ENCODE measurements around the gene IGF2BP3.

The IGF2BP3 gene

DNA sequence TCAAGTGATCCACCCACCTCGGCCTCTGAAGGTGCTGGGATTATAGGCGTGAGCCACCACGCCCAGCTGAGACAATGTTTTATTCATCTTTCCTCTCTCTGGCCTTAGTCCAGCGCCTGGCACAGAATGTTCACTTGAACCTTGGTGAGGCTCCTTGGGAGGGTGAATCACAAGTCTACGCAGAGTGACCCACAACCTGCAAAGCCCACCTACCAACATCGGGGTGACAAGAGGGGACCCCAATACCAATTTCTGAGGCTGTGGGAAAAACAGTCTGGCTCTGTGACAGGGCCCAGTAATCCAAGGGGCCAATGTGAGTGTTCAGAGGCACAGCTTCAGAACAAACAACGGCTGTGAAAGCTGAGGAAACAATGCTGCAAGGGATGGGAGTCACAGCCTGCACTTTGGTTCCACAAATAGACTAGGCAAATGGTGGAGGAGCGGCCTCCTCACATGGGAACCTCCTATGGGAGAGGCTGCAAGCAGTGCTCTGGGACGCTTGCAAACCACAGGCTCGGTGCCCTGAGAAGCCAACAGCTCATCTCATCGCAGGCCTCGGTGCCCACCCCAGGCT is 176.7 kb downstream of the IGF2BP3 start:
- DNase-seq (ENCODE audit: low spot score) = peak; percentile 56

DNA sequence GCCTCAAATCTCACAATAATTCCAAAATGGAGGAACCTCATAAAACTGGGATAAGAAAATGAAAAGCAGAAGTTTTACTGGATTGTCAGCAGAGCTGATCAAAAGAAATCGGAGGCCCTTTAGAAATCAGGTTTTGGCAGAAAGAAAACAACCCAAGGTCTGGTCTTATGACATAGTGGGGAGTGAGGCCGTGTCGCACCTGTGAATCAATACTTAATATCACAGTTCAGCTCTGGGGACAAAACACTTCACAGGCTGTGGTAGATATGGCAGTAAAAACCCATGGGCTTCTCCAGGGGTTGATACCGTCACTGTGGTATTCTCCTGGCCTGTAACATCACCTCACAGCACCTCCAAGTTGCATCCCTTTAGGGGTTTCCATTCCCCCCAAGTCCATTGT is 177.7 kb downstream of the IGF2BP3 start:
- no peak for DNase-seq (ENCODE audit: low spot score)

DNA sequence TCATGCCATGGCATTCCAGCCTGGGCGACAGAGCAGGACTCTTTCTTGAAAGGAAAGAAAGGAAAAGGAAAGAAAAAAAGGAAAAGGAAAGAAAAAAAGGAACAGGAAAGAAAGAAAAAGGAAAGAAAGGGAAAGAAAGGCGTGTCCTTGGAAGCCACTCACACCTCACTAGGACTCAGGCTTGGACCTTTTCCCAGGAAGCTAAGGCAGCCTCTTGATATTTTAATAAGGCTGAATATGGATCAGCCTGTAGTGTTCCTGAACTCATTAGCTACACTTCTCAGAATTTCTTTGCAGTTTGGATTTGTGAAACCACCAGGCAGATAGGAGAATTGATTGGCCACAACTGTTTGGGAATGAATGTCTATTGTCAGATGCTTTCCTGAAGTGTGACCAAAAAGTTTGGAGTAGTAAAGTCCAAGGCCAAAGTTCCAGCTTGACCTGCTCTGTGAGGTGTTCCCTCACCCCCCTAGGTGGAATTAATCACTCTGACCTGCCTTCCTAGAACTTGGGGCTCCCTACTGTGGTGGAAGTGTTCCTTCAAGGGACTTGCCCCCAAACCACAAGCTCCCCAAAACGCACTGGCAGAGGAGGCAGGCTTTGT is 178.2 kb downstream of the IGF2BP3 start:
- no peak for DNase-seq (ENCODE audit: low spot score)

DNA sequence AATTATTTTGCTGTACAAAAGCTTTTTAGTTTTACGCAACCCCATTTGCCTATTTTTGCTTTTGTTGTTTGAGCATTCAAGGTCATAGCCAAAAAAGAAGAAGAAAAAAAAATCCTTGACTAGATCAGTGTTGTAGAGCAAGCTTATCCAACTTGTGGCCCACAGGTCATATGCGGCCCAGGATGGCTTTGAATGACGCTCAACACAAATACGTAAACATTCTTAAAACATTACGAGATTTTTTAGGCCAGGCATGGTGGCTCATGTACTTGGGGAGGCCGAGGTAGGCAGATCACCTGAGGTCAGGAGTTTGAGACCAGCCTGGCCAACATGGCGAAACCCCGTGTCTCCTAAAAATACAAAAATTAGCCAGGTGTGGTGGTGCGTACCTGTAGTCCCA is 179.3 kb downstream of the IGF2BP3 start:
- DNase-seq (ENCODE audit: low spot score) = no peak

DNA sequence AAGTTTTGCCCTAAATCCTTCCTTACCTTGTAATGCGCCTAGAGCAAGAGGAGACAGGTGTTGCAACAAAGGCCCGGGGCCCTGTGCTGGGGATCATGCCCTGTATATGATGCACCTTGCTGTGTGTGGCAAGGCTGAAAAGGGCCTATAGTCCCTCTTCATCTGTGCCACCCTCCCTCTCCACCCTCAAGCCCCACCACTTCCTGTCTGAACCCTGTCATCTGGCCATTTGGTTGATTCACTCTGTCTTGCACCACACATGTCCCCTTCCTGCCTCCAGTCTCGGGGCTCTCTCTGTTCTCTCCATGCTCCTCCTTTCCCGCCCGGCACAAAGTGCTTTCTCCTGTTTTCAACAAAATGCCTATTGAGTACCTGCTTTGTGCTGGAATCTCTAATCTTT is 182.7 kb downstream of the IGF2BP3 start:
- DNase-seq (ENCODE audit: low spot score) = no peak

DNA sequence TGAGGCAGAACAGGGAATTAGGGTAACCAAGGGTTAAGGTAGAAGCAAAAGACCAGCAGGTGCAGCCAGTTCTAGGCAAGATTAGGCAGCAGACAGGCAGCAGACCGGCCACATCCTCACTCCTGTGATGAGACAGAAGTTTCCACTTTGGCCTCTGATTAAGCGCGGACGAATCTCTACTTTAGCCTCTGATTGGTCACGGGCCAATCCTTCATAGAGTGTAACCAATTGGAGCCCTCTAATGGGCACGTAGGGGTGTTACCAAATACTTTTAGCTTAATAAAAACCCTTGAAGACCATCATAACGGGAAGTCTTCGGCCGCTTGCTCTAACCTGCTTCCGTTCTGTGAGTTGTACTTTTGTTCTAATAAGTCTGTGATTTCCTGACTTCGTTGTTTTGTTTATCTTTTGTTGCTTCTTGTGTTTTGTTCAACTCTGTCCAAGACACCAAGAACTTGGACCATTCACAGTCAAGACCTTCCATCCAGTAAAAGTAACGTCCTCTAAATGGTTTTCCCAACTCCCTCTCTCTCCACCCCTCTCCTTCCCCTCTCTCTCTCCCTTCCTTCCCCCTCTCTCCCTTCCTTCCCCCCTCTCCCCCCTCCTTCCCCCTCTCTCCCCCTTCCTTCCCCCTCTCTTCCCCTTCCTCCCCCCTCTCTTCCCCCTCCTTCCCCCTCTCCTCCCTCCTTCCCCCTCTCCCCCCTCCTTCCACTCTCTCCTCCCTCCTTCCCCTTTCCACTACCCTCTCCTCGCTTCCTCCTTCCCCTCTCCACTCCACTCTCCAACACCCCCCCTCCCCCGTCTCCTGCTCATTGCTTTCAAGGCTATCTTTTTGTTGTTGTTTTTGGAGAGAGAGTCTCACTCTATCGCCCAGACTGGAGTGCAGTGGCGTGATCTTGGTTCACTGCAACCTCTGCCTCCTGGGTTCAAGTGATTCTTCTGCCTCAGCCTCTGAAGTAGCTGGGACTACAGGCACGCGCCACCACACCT is 184.3 kb downstream of the IGF2BP3 start:
- no peak for DNase-seq (ENCODE audit: low spot score)

- no peak for DNase-seq (ENCODE audit: low spot score)
Measured at GRCh38 chr7:23284871-23285270, 185.4 kb downstream of the IGF2BP3 start.

DNA sequence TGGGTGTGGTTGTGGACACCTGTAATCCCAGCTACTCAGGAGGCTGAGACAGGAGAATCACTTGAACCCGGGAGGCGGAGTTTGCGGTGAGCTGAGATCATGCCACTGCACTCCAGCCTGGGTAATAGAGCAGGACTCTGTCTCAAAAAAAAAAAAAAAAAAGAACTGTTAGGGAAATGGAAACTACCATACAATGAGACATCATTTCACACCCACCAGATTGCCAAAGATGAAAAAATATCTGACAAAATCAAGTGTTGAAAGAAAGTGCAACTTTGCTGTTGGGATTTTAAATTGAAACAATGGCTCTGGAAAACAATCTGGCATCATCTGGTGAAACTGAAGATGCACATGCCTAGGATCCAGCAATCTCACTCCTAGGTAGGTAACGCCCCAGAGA is 187.2 kb downstream of the IGF2BP3 start:
- no peak for DNase-seq (ENCODE audit: low spot score)

- no peak for DNase-seq (ENCODE audit: low spot score)
Measured at GRCh38 chr7:23279819-23280525, 190.3 kb downstream of the IGF2BP3 start.

- DNase-seq (ENCODE audit: low spot score) = peak; percentile 76
Measured at GRCh38 chr7:23277359-23277989, 192.8 kb downstream of the IGF2BP3 start.

- no peak for DNase-seq (ENCODE audit: low spot score)
Measured at GRCh38 chr7:23276947-23277346, 193.3 kb downstream of the IGF2BP3 start.

DNA sequence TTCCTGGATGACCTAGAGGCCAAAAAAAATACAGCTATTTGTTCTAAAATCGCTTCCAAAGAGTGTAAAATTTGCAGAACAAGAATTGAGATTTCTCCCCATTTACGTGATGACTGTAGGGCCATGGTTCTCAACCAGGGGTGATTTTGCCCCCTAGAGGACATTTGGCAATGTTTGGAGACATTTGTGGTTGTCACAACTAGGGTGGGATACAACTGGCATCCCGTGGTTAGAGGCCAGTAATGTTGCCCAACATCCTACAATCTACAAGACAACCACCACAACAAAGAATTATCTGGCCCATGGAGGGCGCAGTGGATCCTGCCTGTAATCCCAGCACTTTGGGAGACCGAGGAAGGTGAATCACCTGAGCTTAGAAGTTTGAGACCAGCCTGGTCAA is 193.9 kb downstream of the IGF2BP3 start:
- no peak for DNase-seq (ENCODE audit: low spot score)

GRCh38 chr7:23275912-23276311 is 194.4 kb downstream of the IGF2BP3 start:
- DNase-seq (ENCODE audit: low spot score) = no peak

DNA sequence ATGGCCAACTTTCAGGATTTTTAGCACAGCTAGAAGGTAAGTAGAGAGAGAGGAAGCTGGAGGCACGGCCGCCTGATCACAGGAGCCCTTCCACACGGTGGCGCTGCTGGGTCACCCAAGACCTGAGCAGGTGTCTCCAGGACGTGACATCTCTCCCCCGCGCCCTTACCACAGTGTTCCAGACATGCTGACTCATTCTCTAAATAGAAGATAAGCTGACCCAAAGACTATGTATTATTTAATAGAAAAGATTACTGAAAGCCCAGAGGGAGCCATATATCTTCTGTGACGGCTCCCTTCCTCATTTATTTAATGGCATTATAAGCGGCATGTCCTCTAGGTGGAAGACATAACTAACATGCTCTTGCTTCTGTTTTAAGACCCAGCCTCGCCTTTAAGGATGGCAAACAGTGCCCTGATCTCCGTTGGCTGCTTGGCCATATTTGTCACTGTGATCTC is 197.1 kb downstream of the IGF2BP3 start:
- DNase-seq (ENCODE audit: low spot score) = peak; percentile 83

DNA sequence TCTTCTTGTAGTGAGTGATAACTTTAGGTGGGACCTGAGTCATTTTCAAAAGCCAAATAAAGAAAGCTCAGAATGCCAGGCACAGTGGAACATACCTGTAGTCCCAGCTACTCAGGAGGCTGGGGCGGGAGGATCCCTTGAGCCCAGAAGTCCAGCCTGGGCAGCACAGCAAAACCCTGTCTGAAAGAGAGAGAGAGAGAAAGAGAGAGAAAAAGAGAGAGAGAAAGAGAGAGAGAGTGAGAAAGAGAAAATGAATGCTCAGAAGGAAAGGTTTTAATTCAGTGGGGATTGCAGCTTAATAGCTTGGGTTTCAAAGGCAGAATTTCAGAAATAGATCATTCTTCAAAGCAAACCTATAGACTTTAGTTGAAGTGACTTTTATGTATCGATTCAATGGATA is 198.0 kb downstream of the IGF2BP3 start:
- DNase-seq (ENCODE audit: low spot score) = no peak

- no peak for DNase-seq (ENCODE audit: low spot score)
Measured at GRCh38 chr7:23268746-23269145, 201.5 kb downstream of the IGF2BP3 start.

DNA sequence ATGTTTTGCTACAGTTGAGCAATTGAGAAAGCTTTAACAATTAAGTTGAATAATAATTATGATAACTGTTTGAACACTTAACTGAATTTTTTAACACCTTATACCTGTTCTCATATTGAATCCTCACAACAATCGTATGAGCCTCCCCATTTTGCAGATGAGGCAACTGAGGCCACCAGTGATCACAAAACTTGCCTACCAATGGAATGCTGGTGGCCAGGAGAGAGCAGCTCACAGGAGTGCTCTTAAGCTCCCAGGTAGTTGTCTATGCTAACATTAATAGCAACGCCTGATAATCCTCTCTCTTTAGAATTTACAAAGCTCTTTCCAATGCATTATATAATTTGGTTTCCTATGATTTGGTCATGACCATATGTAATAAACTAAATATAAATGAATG is 202.1 kb downstream of the IGF2BP3 start:
- no peak for DNase-seq (ENCODE audit: low spot score)

- no peak for DNase-seq (ENCODE audit: low spot score)
Measured at GRCh38 chr7:23267357-23267756, 202.9 kb downstream of the IGF2BP3 start.

GRCh38 chr7:23266918-23267317 is 203.4 kb downstream of the IGF2BP3 start:
- DNase-seq (ENCODE audit: low spot score) = no peak

GRCh38 chr7:23264916-23265458 is 205.3 kb downstream of the IGF2BP3 start:
- DNase-seq (ENCODE audit: low spot score) = no peak

- DNase-seq (ENCODE audit: low spot score) = peak; percentile 85
Measured at GRCh38 chr7:23261843-23262452, 208.3 kb downstream of the IGF2BP3 start.
